ENCODE results near the gene POLE2. TPM values are rescaled to one million over a fixed set of nuclear protein-coding genes. Genes with fewer than 3 reads are reported as not detected.

POLE2 gene
- total RNA-seq, 1 experiment from 2014 or later = 13.2 TPM

GRCh38 chr14:49654511-49654910 is 33.5 kb downstream of the POLE2 start:
- DNase-seq = no peak
- no peak overlapping the region for H3K4me3 Mint-ChIP-seq (ENCODE audit: low read depth, unreplicated experiment)
- no TSS peak for BruUV-seq (replicated peaks)
- H3K9me3 Mint-ChIP-seq (ENCODE audit: low read depth, unreplicated experiment) = no peaks in the 10 kb centered on the region
- CTCF ChIA-PET = no interaction called here
- H3K4me1 Mint-ChIP-seq (ENCODE audit: low read depth, unreplicated experiment) = no peaks in the 10 kb centered on the region
- intact Hi-C loops (cut with micrococcal nuclease; ENCODE audit: unreplicated experiment) = no loop called here
- H3K36me3 Mint-ChIP-seq (ENCODE audit: insufficient read depth, unreplicated experiment) = peaks cover 5% of the 10 kb centered on the region
- H3K27me3 Mint-ChIP-seq (ENCODE audit: unreplicated experiment) = no peaks in the 10 kb centered on the region
- TF ChIP-seq, protein P1, sequence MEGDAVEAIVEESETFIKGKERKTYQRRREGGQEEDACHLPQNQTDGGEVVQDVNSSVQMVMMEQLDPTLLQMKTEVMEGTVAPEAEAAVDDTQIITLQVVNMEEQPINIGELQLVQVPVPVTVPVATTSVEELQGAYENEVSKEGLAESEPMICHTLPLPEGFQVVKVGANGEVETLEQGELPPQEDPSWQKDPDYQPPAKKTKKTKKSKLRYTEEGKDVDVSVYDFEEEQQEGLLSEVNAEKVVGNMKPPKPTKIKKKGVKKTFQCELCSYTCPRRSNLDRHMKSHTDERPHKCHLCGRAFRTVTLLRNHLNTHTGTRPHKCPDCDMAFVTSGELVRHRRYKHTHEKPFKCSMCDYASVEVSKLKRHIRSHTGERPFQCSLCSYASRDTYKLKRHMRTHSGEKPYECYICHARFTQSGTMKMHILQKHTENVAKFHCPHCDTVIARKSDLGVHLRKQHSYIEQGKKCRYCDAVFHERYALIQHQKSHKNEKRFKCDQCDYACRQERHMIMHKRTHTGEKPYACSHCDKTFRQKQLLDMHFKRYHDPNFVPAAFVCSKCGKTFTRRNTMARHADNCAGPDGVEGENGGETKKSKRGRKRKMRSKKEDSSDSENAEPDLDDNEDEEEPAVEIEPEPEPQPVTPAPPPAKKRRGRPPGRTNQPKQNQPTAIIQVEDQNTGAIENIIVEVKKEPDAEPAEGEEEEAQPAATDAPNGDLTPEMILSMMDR (IDR thresholded peaks at IDR 0.05; ENCODE audit: unreplicated experiment) = no peak
- no peak overlapping the region for H3K27ac Mint-ChIP-seq (ENCODE audit: unreplicated experiment)

GRCh38 chr14:49653508-49653907 is 34.5 kb downstream of the POLE2 start:
- H3K27me3 Mint-ChIP-seq (ENCODE audit: unreplicated experiment) = no peaks in the 10 kb centered on the region
- no peaks in the 10 kb centered on the region for H3K4me1 Mint-ChIP-seq (ENCODE audit: low read depth, unreplicated experiment)
- no peaks in the 10 kb centered on the region for H3K9me3 Mint-ChIP-seq (ENCODE audit: low read depth, unreplicated experiment)
- intact Hi-C loops (cut with micrococcal nuclease; ENCODE audit: unreplicated experiment) = no loop called here
- no peak overlapping the region for H3K27ac Mint-ChIP-seq (ENCODE audit: unreplicated experiment)
- peaks cover 5% of the 10 kb centered on the region for H3K36me3 Mint-ChIP-seq (ENCODE audit: insufficient read depth, unreplicated experiment)
- no peak overlapping the region for H3K4me3 Mint-ChIP-seq (ENCODE audit: low read depth, unreplicated experiment)
- DNase-seq = no peak
- CTCF ChIA-PET = no interaction called here
- BruUV-seq (replicated peaks) = no TSS peak
- TF ChIP-seq, protein P1 (IDR thresholded peaks at IDR 0.05; ENCODE audit: unreplicated experiment) = no peak

DNA sequence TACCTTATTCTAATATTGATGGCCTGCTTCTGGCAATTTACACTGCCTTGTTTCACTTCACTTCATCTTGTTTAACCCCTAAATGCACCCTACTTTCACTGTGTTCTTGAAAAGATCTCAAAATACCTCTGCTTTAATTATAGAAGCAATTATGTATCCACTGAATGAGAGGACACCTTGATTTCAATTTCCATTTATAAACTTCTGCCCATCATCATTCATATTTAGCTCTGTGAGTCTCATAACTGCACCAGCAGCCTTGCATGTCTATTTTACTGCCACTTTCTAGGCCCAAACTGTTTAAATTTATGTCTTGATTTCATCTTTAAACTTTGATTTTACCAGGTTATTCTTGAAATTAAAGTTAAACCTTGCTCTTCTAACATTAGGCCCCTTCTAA is 45.9 kb downstream of the POLE2 start:
- BruUV-seq (replicated peaks) = no TSS peak
- intact Hi-C loops (cut with micrococcal nuclease; ENCODE audit: unreplicated experiment) = no loop called here
- Mint-ChIP-seq H3K9me3 (ENCODE audit: low read depth, unreplicated experiment) (no peaks in the 10 kb centered on the region), H3K4me3 (ENCODE audit: low read depth, unreplicated experiment) (no peak overlapping the region), H3K36me3 (ENCODE audit: insufficient read depth, unreplicated experiment) (peaks cover 42% of the 10 kb centered on the region), H3K27ac (ENCODE audit: unreplicated experiment) (peak overlapping the region; percentile 43), H3K4me1 (ENCODE audit: low read depth, unreplicated experiment) (peaks cover 23% of the 10 kb centered on the region), H3K27me3 (ENCODE audit: unreplicated experiment) (no peaks in the 10 kb centered on the region)
- no peak for DNase-seq
- TF ChIP-seq, protein P1 (IDR thresholded peaks at IDR 0.05; ENCODE audit: unreplicated experiment) = no peak
- CTCF ChIA-PET = no interaction called here

GRCh38 chr14:49641697-49642129 is 46.3 kb downstream of the POLE2 start:
- H3K4me1 Mint-ChIP-seq (ENCODE audit: low read depth, unreplicated experiment) = peaks cover 27% of the 10 kb centered on the region
- CTCF ChIA-PET = no interaction called here
- intact Hi-C loops (cut with micrococcal nuclease; ENCODE audit: unreplicated experiment) = no loop called here
- TF ChIP-seq, protein P1 (IDR thresholded peaks at IDR 0.05; ENCODE audit: unreplicated experiment) = no peak
- H3K9me3 Mint-ChIP-seq (ENCODE audit: low read depth, unreplicated experiment) = no peaks in the 10 kb centered on the region
- no TSS peak for BruUV-seq (replicated peaks)
- H3K36me3 Mint-ChIP-seq (ENCODE audit: insufficient read depth, unreplicated experiment) = peaks cover 44% of the 10 kb centered on the region
- DNase-seq = no peak
- H3K27ac Mint-ChIP-seq (ENCODE audit: unreplicated experiment) = peak overlapping the region; percentile 43
- H3K27me3 Mint-ChIP-seq (ENCODE audit: unreplicated experiment) = no peaks in the 10 kb centered on the region
- no peak overlapping the region for H3K4me3 Mint-ChIP-seq (ENCODE audit: low read depth, unreplicated experiment)
